DOHH2 (cell line): Measurements from ENCODE around the gene RIMBP2.

Experiments used
- H3F3A ChIP-seq: fragments of 200-600 bp; sonication (generic), shearing (Covaris generic); 2 replicates; pipeline ENCODE4 v1.6.0; 2016; ENCODE audit warnings: antibody characterized with exemption, mild to moderate bottlenecking; ENCODE audit not compliant: control insufficient read depth, insufficient read depth
- H3K27ac ChIP-seq: fragments of 200-600 bp; sonication (generic); 2 replicates; pipeline ENCODE4 v1.5.1; 2014; ENCODE audit warnings: low read depth, mild to moderate bottlenecking, low read length, moderate library complexity
- H3K27me3 ChIP-seq: fragments of 200-600 bp; sonication (generic); 2 replicates; pipeline ENCODE4 v1.6.1; 2014; ENCODE audit warnings: mild to moderate bottlenecking, low read length, mixed read lengths; ENCODE audit not compliant: control insufficient read depth
- H3K36me3 ChIP-seq: fragments of 200-600 bp; sonication (generic); 2 replicates; pipeline ENCODE4 v1.6.1; 2014; ENCODE audit warnings: mild to moderate bottlenecking, low read length, moderate library complexity, mixed read lengths; ENCODE audit not compliant: control insufficient read depth
- H3K4me1 ChIP-seq: fragments of 200-600 bp; sonication (generic); 2 replicates; pipeline ENCODE4 v1.6.1; 2014; ENCODE audit warnings: mild to moderate bottlenecking, low read length, mixed read lengths; ENCODE audit not compliant: control insufficient read depth
- H3K4me2 ChIP-seq: fragments of 200-600 bp; sonication (generic); 2 replicates; pipeline ENCODE4 v1.6.0; 2014; ENCODE audit warnings: mild to moderate bottlenecking, low read length, moderate library complexity
- H3K4me3 ChIP-seq: fragments of 200-600 bp; sonication (generic); 2 replicates; pipeline ENCODE4 v1.5.1; 2014; ENCODE audit warnings: mild to moderate bottlenecking, low read length, mixed read lengths
- H3K79me2 ChIP-seq: fragments of 200-600 bp; sonication (generic); 2 replicates; pipeline ENCODE4 v1.6.1; 2014; ENCODE audit warnings: mild to moderate bottlenecking, low read length, mixed read lengths; ENCODE audit not compliant: control insufficient read depth
- H3K9me2 ChIP-seq: fragments of 200-600 bp; sonication (generic); replicated peaks from 2 replicates; pipeline ENCODE4 v1.6.1; 2014; ENCODE audit warnings: mild to moderate bottlenecking, low read length, mixed read lengths; ENCODE audit not compliant: control insufficient read depth
- H3K9me3 ChIP-seq: fragments of 200-600 bp; sonication (generic); 2 replicates; pipeline ENCODE4 v1.6.1; 2014; ENCODE audit warnings: antibody characterized with exemption, low read length, mixed read lengths; ENCODE audit not compliant: control insufficient read depth, insufficient read depth
- H4K20me1 ChIP-seq: fragments of 200-600 bp; sonication (generic); 2 replicates; pipeline ENCODE4 v1.6.0; 2014; ENCODE audit warnings: low read depth, mild to moderate bottlenecking, antibody characterized with exemption, low read length, moderate library complexity; ENCODE audit not compliant: control insufficient read depth, insufficient read depth
- EZH2phosphoT487 ChIP-seq: fragments of 200-600 bp; sonication (generic); IDR thresholded peaks from 2 replicates; pipeline ENCODE4 v1.6.1; 2017; ENCODE audit warnings: borderline replicate concordance, mild to moderate bottlenecking, antibody characterized with exemption, low read length, moderate library complexity, mixed read lengths
- TF ChIP-seq, protein P1 (sequence below): fragments of 200-600 bp; sonication (generic); IDR thresholded peaks from one replicate; pipeline ENCODE4 v1.5.1; 2014; ENCODE audit warnings: antibody characterized with exemption, mild to moderate bottlenecking, low read depth, low read length; ENCODE audit not compliant: poor library complexity, severe bottlenecking

The RIMBP2 gene

DNA sequence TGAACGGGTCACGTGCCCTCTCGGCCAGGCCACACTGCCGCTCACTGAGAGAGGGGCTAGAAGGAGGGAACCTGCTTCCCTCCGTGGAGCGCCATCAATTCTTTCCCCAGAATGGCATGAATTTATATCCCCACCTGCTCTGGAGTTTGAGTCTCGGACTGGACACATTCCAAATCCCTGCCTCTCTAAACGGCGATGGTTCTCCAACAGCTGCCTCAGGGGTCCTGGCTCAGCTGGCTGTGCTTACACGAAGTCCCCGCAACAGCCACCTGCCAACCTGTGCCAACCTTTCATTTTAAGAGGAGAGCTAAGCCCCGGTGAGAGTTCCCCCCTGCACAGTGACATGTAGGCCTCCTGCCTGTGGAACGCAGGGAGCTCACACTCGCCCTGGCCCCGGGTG, 73.2 kb downstream of the RIMBP2 start:
- Histone ChIP-seq H3F3A (no peaks in the 10 kb centered on the region), H3K27me3 (no peaks in the 10 kb centered on the region), H3K9me3 (no peaks in the 10 kb centered on the region; the same call in 1 of the 2 replicates), H3K27ac (no peak overlapping the region), H3K79me2 (no peaks in the 10 kb centered on the region), H3K9me2 (no peaks in the 10 kb centered on the region), H3K4me3 (no peak overlapping the region), H3K4me2 (no peak overlapping the region), H3K36me3 (no peaks in the 10 kb centered on the region), H3K4me1 (no peaks in the 10 kb centered on the region), H4K20me1 (no peaks in the 10 kb centered on the region)
- TF ChIP-seq EZH2phosphoT487: no peak
- TF ChIP-seq, protein P1, sequence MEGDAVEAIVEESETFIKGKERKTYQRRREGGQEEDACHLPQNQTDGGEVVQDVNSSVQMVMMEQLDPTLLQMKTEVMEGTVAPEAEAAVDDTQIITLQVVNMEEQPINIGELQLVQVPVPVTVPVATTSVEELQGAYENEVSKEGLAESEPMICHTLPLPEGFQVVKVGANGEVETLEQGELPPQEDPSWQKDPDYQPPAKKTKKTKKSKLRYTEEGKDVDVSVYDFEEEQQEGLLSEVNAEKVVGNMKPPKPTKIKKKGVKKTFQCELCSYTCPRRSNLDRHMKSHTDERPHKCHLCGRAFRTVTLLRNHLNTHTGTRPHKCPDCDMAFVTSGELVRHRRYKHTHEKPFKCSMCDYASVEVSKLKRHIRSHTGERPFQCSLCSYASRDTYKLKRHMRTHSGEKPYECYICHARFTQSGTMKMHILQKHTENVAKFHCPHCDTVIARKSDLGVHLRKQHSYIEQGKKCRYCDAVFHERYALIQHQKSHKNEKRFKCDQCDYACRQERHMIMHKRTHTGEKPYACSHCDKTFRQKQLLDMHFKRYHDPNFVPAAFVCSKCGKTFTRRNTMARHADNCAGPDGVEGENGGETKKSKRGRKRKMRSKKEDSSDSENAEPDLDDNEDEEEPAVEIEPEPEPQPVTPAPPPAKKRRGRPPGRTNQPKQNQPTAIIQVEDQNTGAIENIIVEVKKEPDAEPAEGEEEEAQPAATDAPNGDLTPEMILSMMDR: no peak

DNA sequence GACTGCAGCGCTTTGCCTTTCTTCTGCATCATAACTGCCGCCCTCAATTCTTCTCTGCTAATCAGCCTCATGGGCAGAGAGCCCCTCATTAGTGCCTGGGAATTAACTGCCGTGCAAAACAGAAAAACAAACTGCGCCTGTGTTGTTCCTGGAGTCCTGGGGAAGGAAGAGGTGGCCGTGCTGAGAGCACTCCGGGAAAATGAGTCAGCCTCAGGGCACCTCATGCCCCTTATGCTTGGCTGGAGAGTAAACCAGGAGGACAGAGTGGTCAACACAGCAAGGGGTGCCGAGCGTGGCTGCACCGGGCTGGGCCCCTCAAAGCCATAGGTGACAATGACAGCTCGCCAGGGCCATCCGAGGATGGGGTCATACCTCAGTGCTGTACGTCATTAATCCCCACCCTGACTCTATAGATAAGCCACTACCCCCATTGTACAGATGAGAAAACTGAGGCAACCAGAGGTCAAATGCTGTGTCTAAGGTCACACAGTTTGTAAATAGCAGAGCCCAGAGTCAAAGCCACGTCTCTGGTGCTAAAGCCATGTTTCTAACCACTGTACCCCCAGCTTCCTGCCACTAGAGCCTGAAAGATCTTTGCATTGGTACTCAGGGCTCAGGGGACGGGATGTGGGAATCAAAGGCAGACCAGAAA, 74.4 kb downstream of the RIMBP2 start:
- no peaks in the 10 kb centered on the region for H3K4me1 ChIP-seq
- no peaks in the 10 kb centered on the region for H3F3A ChIP-seq
- H3K4me3 ChIP-seq: no peak overlapping the region
- no peaks in the 10 kb centered on the region for H4K20me1 ChIP-seq
- TF ChIP-seq, protein P1: no peak
- no peak for TF ChIP-seq EZH2phosphoT487
- H3K27me3 ChIP-seq: no peaks in the 10 kb centered on the region
- H3K79me2 ChIP-seq: no peaks in the 10 kb centered on the region
- H3K9me2 ChIP-seq: no peaks in the 10 kb centered on the region
- no peak overlapping the region for H3K4me2 ChIP-seq
- no peaks in the 10 kb centered on the region for H3K36me3 ChIP-seq
- no peaks in the 10 kb centered on the region for H3K9me3 ChIP-seq
- H3K27ac ChIP-seq: no peak overlapping the region

DNA sequence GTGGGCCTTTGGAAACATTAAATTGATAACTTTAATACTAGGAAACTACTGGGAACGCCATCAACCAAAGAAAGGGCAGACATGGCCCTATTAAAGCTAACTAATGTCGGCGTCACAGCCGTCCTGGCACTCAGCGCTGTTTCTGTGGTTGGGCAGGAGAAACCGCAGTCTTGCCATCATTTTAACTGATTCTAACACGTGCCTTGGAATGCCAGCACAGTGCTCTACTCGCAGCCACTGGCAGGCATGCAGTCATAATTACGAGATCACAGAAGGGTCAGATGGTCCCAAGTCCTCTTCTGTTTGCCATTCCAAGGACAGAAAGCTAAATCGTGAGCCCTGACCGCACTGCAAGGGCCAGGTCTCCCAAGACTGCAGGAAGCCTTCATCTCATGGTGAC, 75.2 kb downstream of the RIMBP2 start:
- Histone ChIP-seq H4K20me1 (no peaks in the 10 kb centered on the region), H3K9me3 (no peaks in the 10 kb centered on the region), H3F3A (no peaks in the 10 kb centered on the region), H3K4me3 (no peak overlapping the region), H3K36me3 (no peaks in the 10 kb centered on the region), H3K4me1 (no peaks in the 10 kb centered on the region), H3K4me2 (no peak overlapping the region), H3K27me3 (no peaks in the 10 kb centered on the region), H3K9me2 (no peaks in the 10 kb centered on the region), H3K79me2 (no peaks in the 10 kb centered on the region), H3K27ac (no peak overlapping the region)
- TF ChIP-seq EZH2phosphoT487: no peak
- TF ChIP-seq, protein P1: no peak
